Hematopoietic multipotent progenitor cell (in vitro differentiated cells): Measurements from ENCODE around the gene KMT2A. TPM values are rescaled to one million over a fixed set of nuclear protein-coding genes. Genes with fewer than 3 reads are reported as not detected.
"Not testable (repeated sequence)": the region's sequence is repeated elsewhere in the genome, so short reads cannot be mapped to it uniquely, and the experiment has no call there.

Experiments used
- DNase-seq, 3 donors: peaks; one replicate each; pipeline ENCODE4 v3.0.0-alpha.2; 2011 to 2015; ENCODE audit warnings: low read depth in 2 of 3, low spot score in 2 of 3
- total RNA-seq: library from RNA; depleted of rRNA; stranded (reverse); fragments of >200 nt; gene quantifications from one replicate; pipeline ENCODE4 v1.2.3, GENCODE V29; 2012

Gene KMT2A
- total RNA-seq, 1 donor, result 78.4 TPM

DNA sequence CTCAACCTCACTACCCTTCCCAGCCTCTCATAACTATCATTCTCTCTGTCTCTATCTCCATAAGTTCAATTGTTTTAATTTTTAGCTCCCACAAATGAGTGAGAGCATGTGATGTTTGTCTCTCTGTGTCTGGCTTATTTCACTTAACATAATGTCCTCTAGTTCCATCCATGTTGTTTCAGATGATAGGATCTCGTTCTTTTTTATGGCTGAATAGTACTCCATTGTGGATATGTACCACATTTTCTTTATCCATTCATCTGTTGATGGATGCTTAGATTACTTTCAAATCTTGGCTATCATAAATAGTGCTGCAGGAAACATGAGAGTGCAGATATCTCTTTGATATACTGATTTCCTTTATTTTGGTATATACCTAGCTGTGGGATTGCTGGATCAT, 44.9 kb downstream of the KMT2A start:
- not testable (repeated sequence) for DNase-seq

GRCh38 chr11:118484405-118484804, 48.1 kb downstream of the KMT2A start:
- no peak for DNase-seq

- peak in 2 of 3 donors; percentile 4 to 28 for DNase-seq
These were observed 49.0 kb downstream of the KMT2A start for GRCh38 chr11:118485273-118485672.

- peak; percentile 74 to 88 (median 80) for DNase-seq
These were observed 52.3 kb downstream of the KMT2A start for GRCh38 chr11:118488480-118489109.

DNA sequence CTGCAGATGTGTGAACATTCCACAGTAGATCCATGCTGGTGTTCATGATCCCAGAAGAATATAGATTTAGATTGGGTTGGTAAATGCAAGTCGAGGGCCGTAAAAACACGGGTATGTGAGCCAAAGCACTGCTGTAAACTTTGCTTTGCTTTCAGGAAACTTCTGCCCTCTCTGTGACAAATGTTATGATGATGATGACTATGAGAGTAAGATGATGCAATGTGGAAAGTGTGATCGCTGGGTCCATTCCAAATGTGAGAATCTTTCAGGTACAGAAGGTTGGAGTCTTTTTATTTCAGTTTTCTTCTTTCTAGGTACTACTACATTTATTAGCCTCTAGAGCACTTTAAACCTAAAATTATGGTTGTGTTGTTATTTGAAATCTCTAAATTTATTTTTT, 54.7 kb downstream of the KMT2A start:
- no peak for DNase-seq

- DNase-seq, result no peak
These were observed 61.5 kb downstream of the KMT2A start for GRCh38 chr11:118497831-118498230.

GRCh38 chr11:118503216-118503615, 66.9 kb downstream of the KMT2A start:
- no peak for DNase-seq

DNA sequence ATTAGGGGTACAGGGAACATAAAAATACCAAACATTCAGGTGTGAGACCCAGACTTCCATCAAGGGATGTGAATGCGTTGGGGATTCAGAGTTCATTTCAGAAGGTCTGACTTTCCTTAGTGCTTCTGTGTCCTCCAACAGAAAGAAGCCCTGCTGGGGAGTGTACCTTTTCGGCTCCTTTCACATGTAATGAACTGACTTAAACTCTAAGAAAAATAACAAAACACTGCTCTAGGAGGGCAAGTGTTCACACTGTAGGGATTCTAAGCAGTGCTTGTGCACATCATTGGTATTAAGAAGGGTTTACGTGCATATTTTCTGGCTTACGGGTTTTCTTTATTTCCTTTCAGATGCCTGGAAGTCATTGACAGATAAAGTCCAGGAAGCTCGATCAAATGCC, 75.3 kb downstream of the KMT2A start:
- DNase-seq, result no peak

GRCh38 chr11:118514103-118514502, 77.8 kb downstream of the KMT2A start:
- peak in 2 of 3 donors; percentile 82 to 93 for DNase-seq

GRCh38 chr11:118519549-118519948, 83.3 kb downstream of the KMT2A start:
- DNase-seq, result no peak

DNA sequence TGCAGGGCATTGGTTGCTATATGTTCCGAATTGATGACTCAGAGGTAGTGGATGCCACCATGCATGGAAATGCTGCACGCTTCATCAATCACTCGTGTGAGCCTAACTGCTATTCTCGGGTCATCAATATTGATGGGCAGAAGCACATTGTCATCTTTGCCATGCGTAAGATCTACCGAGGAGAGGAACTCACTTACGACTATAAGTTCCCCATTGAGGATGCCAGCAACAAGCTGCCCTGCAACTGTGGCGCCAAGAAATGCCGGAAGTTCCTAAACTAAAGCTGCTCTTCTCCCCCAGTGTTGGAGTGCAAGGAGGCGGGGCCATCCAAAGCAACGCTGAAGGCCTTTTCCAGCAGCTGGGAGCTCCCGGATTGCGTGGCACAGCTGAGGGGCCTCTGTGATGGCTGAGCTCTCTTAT, 85.6 kb downstream of the KMT2A start:
- DNase-seq, result no peak

DNA sequence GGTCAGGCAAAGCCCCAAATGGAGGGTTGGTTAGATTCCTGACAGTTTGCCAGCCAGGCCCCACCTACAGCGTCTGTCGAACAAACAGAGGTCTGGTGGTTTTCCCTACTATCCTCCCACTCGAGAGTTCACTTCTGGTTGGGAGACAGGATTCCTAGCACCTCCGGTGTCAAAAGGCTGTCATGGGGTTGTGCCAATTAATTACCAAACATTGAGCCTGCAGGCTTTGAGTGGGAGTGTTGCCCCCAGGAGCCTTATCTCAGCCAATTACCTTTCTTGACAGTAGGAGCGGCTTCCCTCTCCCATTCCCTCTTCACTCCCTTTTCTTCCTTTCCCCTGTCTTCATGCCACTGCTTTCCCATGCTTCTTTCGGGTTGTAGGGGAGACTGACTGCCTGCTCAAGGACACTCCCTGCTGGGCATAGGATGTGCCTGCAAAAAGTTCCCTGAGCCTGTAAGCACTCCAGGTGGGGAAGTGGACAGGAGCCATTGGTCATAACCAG, 86.3 kb downstream of the KMT2A start:
- DNase-seq, result no peak

GRCh38 chr11:118524356-118524755, 88.1 kb downstream of the KMT2A start:
- DNase-seq, result peak in 1 of 3 donors; percentile 8

- peak in 2 of 3 donors; percentile 30 to 70 for DNase-seq
These were observed 88.6 kb downstream of the KMT2A start for GRCh38 chr11:118524757-118525470.

DNA sequence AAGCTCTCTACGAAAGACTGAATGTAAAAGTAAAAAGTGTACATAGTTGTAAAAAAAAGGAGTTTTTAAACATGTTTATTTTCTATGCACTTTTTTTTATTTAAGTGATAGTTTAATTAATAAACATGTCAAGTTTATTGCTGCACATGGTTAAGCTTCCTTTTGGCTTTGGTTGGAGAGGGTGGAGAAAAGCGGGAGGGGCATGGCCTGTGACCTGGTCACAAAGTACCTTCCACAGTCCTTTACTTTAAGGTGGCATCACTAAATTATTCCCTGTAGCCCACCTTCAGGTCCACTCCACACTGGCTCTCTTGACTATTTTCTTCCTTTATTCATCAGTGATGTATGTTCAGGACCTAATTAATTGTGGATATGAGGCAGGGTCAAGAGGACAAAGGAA, 90.4 kb downstream of the KMT2A start:
- no peak for DNase-seq

GRCh38 chr11:118527109-118527508, 90.8 kb downstream of the KMT2A start, which contains the start of gene TTC36:
Gene TTC36, plus strand, starts transcription at chr11:118527474. Its CDS starts 21 bp downstream, at chr11:118527495.
- DNase-seq, result no peak

GRCh38 chr11:118528511-118528910, 92.2 kb downstream of the KMT2A start:
- DNase-seq, result no peak

- no peak for DNase-seq
These were observed 93.4 kb downstream of the KMT2A start for GRCh38 chr11:118529584-118530175.

DNA sequence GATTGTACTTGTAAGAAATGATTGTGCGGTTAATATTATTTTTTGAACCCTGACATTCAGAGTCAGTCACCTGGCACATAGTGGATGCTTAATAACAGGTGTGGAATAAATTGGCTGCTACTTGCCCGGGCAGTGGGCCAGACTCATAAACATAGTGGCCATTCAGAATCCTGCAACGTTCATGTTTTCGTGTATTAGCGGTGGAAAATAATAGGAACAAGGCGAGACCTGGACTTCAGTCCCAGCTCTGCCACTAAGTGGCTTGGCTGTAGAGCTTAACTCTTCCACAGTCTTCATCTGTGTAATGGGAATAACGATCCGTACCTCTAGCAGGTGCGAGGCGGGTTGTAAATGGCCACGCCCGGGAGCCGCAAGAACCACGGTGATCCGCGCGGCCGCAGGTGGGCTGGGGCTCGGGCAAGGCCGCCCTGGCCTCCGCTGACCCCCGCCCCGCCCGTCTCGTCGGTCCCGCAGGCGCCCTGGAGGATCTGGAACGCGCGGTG, 93.9 kb downstream of the KMT2A start:
- peak in 1 of 3 donors; percentile 9 for DNase-seq

DNA sequence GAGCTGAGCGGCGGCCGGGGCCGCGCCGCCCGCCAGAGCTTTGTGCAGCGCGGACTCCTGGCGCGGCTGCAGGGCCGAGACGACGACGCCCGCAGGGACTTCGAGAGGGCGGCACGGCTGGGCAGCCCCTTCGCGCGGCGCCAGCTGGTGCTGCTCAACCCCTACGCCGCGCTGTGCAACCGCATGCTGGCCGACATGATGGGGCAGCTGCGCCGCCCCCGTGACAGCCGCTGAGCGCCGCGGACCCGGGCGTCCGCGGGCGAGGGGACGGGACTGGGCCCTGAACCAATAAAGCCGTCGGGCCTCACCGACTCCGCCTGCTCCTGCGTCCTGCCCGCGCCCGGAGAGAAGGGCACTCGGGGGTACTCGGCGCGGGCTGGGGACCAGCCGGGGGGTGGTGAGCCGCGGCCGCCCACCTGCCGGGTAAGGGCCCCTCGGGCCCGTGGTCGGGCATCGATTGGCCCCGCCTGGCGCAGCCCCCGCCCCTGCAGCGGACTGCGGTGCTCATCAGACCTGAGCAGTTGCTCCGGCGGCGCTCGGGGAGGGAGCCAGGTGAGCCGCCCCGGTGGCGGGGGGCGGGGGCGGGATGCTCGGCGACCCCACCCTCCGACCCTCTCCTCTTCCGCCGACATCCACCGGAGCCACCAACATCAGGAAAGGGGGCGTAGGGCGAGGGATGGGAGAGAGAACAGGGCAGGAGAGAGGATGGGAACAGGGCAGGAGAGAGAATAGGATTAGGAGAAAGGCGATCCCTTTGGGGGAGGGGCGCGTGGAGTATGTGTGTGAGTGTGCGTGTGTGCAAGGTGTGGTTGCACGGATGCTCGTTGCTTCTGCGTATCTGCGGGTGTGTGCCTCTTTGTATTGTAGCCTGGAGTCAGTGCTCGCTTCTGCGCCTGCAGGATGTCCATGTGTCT, 94.6 kb downstream of the KMT2A start, which contains the start of gene TMEM25:
Gene TMEM25 (plus strand): TSS at position 510 of the 914 bp plus-strand sequence. CDS start 610 bp downstream, outside the sequence.
- peak; percentile 38 to 66 (median 59) for DNase-seq
